ENCODE results near the gene BBX. TPM values are rescaled to one million over a fixed set of nuclear protein-coding genes. Genes with fewer than 3 reads are reported as not detected.
A peak's percentile ranks its signal among the peaks of the same experiment; 100 is the strongest.

Gene BBX
- total RNA-seq, 1 donor: 97.6 TPM

DNA sequence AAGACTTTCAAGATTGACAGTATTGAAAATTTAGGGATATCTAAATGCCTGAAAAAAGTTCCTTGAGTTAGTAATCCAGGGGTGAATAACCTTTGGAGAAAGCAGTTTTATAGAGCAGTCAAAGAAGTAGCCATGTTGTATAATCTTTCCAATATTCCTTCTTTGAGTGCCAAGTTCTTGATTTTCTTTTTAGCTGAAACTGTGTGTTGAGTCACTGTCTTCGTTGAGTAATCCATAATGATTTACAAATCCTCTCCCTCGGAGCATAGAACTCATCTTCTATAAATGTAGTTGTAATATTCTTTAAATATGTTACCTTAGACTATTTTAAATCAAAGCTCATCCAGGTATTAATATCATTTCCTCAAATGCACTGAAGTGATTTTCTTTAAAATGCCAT lies 135.2 kb downstream of the BBX start:
- DNase-seq (ENCODE audit: low read depth): peak; percentile 50
- no peak overlapping the region for H3K4me3 ChIP-seq (ENCODE audit: low read depth, low read length)
- TF ChIP-seq, protein P1, sequence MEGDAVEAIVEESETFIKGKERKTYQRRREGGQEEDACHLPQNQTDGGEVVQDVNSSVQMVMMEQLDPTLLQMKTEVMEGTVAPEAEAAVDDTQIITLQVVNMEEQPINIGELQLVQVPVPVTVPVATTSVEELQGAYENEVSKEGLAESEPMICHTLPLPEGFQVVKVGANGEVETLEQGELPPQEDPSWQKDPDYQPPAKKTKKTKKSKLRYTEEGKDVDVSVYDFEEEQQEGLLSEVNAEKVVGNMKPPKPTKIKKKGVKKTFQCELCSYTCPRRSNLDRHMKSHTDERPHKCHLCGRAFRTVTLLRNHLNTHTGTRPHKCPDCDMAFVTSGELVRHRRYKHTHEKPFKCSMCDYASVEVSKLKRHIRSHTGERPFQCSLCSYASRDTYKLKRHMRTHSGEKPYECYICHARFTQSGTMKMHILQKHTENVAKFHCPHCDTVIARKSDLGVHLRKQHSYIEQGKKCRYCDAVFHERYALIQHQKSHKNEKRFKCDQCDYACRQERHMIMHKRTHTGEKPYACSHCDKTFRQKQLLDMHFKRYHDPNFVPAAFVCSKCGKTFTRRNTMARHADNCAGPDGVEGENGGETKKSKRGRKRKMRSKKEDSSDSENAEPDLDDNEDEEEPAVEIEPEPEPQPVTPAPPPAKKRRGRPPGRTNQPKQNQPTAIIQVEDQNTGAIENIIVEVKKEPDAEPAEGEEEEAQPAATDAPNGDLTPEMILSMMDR (IDR thresholded peaks at IDR 0.05; ENCODE audit: insufficient read depth, low read depth, low read length): no peak

DNA sequence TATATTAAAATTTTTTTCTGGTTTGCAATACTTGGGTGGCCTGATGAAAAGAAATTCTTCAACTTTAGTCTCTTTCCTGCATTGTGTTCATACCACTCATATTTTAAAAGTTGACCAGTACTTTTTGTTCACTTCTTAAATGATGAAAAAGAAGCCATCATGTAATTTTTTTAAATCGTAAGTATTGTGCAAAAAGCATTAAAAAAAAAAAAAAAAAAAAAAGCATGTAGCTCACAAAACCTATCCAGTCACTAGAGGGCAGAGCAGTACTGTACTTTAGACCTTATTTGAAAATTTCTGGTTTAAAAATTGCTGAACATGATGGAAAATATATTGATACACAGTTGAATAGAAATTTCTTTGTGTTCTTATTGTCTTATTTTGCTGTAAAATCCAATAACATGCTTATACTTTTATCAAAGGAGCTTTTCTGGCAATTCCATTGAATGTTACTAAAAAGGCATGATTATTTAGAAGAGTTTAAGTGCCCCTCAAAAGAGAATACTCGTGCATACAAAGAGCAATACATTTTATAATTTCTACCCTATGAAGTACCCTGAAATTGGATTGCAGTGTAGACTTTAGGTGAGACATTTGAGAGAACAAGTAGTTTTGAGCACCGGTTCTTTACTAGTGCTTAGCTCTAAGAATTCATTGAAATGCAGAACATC lies 137.7 kb downstream of the BBX start:
- H3K4me3 ChIP-seq (ENCODE audit: low read depth, low read length): no peak overlapping the region
- TF ChIP-seq, protein P1 (IDR thresholded peaks at IDR 0.05; ENCODE audit: insufficient read depth, low read depth, low read length): peak; percentile 65
- peak; percentile 68 for DNase-seq (ENCODE audit: low read depth)

DNA sequence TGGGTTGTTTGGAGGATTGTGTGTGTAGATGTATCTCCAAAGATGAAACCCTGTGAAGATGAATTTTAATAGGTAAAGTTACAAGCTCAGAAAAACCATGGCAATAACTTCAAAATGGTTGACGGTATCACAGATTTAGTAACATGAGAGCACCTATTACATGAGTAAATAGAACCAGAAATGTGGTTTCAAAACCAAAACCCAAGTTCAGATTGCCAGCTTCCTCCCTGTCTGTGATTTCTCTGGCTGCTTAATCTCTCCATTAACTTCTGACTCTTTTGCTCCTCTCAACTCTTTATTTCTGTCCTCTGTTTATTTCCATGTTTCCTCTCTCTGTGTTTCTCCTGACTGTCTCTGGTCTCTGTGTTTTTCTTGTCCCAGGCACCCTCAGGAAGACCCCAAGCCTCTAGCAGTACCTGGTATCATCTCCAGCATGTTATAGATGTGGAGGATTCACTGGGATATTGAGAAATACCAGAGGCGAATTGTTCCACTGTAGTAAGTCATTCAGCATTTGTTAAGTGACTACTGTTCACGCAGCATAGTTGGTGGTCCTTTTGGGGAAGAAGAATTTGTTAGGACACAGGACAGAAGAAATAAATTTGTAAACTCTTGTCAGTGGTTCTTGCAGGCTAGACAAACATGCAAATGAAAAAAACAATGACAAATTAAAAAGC lies 138.8 kb downstream of the BBX start:
- peak; percentile 58 for DNase-seq (ENCODE audit: low read depth)
- peak overlapping the region; percentile 33 for H3K4me3 ChIP-seq (ENCODE audit: low read depth, low read length)
- TF ChIP-seq, protein P1 (IDR thresholded peaks at IDR 0.05; ENCODE audit: insufficient read depth, low read depth, low read length): no peak

DNA sequence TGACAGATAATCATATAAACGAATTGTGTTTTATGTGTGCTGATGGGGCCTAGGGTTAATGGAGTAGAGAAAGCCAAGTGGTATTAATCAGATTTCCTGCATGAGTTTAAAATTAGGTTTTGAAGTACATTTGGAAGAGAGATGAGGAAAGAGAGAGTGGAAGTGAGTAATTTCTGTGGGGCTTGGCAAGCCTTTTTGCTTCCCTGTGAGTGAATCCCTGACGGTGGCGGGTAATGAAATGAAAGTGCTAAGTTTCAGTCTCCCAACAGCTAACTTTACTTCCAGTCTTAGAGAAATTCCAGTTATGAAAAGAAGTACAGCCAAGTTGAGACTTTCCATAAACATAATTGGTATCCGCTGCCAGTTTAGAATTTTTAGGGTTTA lies 139.4 kb downstream of the BBX start:
- TF ChIP-seq, protein P1 (IDR thresholded peaks at IDR 0.05; ENCODE audit: insufficient read depth, low read depth, low read length): no peak
- peak; percentile 77 for DNase-seq (ENCODE audit: low read depth)
- peak overlapping the region; percentile 33 for H3K4me3 ChIP-seq (ENCODE audit: low read depth, low read length)

DNA sequence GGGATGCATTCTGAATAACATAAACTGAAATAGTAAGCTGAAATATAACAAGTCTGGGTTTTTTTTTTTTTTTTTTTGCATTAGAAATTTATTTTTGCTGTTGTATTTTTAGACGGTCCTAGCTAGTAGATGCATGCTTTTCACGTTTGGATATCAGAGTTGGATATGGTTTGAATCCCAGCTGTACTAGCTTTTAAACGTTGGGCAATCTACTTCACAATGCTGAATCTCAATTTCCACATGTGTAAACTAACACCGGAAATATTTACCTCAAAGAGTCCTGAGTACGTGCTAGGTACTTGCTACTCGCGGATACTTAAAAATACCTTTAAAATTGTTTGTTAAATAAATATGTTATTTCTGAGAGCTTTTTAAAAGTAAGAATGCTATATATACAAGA lies 139.8 kb downstream of the BBX start:
- DNase-seq (ENCODE audit: low read depth): peak; percentile 49
- TF ChIP-seq, protein P1 (IDR thresholded peaks at IDR 0.05; ENCODE audit: insufficient read depth, low read depth, low read length): no peak
- peak overlapping the region; percentile 33 for H3K4me3 ChIP-seq (ENCODE audit: low read depth, low read length)

DNA sequence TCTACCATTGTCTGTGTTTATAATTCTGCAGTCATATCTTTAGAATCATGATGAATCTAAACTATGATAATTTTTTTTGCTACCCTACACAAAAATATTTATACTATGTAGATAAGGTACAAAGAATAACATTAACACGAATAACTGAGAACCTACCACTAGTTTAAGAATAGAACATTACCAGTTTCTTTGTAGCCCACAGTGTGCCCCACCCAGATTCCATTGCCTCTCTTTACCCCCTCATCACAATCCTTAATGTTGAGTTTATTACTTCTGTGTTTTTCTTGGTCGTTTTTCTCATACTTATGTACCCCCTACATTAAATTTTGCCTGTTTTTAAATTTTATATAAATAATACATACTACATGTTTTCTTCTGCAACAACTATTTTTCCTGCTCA lies 140.5 kb downstream of the BBX start:
- TF ChIP-seq, protein P1 (IDR thresholded peaks at IDR 0.05; ENCODE audit: insufficient read depth, low read depth, low read length): no peak
- no peak for DNase-seq (ENCODE audit: low read depth)
- H3K4me3 ChIP-seq (ENCODE audit: low read depth, low read length): no peak overlapping the region
